ENCODE data around the gene IFNL3.
"Not testable (repeated sequence)": the region's sequence is repeated elsewhere in the genome, so short reads cannot be mapped to it uniquely, and the experiment has no call there.

IFNL3 gene

DNA sequence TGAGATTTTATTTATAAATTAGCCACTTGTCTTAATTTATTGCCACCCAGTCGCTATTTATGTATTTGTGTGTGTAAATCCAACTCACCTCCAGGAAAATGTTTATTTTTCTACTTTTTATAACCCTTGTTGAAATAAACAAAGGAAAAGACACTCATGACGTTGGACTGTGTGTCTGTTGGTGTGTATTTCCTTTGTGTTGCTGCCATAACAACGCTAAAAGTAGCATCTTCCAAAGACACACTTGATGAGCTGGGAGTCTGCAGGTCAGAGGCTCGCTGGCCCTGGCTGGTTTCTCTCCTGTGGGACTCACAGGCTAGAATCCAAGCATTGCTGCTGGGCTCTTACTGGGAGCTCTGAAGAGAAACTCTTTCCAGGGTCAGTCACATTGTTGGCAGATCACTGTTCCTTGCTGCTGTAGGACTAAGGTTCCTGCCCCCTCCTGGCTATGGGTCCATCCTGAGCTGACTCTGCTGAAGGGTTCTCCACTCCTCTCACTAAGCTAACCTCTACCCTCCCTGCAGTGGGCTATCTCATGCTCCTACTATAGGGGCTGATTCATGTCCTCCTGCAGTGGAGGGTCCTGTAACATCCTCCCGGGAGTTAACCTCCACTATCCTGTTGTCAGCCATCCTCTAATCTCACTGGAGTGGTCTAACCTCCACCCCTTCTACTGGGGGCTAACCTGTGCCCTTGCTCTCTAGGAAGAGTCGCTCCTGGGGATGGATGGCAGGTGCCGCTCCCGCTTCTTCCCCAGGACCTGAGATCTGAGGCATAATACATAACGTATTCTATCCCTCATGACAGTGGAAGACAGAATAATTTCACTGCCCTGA lies 25.4 kb upstream of the IFNL3 start:
- H3K27ac ChIP-seq: no peak overlapping the region
- TF ChIP-seq, protein P1, sequence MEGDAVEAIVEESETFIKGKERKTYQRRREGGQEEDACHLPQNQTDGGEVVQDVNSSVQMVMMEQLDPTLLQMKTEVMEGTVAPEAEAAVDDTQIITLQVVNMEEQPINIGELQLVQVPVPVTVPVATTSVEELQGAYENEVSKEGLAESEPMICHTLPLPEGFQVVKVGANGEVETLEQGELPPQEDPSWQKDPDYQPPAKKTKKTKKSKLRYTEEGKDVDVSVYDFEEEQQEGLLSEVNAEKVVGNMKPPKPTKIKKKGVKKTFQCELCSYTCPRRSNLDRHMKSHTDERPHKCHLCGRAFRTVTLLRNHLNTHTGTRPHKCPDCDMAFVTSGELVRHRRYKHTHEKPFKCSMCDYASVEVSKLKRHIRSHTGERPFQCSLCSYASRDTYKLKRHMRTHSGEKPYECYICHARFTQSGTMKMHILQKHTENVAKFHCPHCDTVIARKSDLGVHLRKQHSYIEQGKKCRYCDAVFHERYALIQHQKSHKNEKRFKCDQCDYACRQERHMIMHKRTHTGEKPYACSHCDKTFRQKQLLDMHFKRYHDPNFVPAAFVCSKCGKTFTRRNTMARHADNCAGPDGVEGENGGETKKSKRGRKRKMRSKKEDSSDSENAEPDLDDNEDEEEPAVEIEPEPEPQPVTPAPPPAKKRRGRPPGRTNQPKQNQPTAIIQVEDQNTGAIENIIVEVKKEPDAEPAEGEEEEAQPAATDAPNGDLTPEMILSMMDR (conservative IDR thresholded peaks at IDR 0.05): no peak
- TF ChIP-seq ZFX (IDR thresholded peaks at IDR 0.05): no peak

DNA sequence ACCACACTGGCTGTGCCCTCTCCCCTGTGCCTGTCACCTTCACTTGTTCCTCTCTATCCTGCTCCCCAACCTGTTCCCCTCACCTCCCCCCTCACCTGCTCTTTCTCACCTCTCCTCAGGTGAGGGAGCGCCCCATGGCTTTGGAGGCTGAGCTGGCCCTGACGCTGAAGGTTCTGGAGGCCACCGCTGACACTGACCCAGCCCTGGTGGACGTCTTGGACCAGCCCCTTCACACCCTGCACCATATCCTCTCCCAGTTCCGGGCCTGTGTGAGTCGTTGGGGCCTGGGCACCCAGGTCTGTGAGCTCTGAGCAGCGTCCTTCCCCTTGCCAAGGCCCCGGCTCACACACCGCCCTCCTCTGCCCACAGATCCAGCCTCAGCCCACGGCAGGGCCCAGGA lies 24.6 kb upstream of the IFNL3 start:
- H3K27ac ChIP-seq: not testable (repeated sequence)

DNA sequence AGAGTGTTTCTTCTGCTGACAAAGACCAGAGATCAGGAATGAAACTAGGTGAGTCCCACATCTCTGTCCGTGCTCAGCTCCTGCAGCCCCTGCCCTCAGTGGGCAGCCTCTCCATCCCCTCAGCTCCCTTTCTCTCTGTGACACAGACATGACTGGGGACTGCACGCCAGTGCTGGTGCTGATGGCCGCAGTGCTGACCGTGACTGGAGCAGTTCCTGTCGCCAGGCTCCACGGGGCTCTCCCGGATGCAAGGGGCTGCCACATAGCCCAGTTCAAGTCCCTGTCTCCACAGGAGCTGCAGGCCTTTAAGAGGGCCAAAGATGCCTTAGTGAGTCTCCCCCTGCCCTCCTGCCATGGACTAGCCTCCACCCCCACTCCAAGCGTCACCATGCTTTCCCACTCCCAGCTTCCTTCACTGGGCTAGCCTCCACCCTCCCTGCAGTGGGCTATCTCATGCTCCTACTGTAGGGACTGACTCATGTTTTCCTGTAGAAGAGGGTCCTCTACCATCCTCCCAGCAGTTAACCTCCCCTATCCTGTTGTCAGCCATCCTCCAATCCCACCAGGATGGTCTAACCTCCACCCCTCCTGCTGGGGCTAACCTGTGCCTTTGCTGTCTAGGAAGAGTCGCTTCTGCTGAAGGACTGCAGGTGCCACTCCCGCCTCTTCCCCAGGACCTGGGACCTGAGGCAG lies 23.9 kb upstream of the IFNL3 start:
- H3K27ac ChIP-seq: not testable (repeated sequence)

DNA sequence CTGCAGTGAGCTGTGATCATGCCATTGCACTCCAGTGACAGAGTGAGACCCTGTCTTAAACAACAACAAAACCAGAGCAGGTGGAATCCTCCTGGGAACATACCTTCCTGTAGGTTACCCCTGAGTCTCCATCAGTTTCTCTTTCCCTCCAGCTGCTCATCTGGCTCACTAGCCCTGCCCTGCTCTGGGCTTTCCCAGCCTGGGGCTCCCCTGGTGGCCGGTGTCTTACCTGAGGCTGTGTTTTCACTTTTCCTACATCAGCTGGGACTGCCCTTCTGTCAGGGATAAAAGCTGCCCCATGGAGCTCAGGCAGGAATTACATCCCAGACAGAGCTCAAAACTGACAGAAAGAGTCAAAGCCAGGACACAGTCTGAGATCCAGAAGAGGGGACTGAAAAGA lies 23.3 kb upstream of the IFNL3 start, which contains the start of gene IFNL2:
Gene IFNL2 (plus strand): TSS at position 312 of the 400 bp plus-strand sequence. CDS start 173 bp downstream, outside the sequence.
- H3K27ac ChIP-seq: not testable (repeated sequence)

DNA sequence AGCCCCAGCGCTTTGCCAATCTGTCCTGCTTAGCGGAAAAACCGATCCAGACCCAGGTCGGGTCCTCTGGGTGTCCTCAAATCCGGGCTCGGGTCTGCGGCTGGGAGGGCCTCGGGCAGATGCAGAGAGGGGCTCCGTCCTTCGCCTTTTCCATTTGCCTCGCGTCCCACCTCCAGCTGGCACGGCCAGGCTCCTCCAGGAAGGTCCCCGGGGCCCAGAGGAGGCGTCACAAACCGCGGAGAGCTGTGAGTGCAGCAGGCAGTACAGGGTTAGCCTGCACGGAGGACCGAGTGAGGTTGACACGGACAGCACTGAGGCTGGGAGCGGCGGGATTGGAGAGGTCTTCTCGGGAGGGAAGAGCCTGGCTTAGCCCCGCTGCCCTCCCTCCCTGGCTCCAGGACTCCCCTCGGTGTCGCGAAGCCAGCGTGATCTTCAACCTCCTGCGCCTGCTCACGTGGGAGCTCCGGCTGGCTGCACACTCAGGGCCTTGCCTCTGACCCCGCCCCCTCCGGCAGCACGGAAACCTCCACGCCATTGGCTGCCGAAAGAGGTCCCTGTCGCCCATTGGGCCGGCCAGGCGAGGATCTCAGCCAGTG lies 20.6 kb upstream of the IFNL3 start:
- H3K27ac ChIP-seq: no peak overlapping the region
- TF ChIP-seq, protein P1 (conservative IDR thresholded peaks at IDR 0.05): no peak
- TF ChIP-seq ZFX (IDR thresholded peaks at IDR 0.05): no peak

DNA sequence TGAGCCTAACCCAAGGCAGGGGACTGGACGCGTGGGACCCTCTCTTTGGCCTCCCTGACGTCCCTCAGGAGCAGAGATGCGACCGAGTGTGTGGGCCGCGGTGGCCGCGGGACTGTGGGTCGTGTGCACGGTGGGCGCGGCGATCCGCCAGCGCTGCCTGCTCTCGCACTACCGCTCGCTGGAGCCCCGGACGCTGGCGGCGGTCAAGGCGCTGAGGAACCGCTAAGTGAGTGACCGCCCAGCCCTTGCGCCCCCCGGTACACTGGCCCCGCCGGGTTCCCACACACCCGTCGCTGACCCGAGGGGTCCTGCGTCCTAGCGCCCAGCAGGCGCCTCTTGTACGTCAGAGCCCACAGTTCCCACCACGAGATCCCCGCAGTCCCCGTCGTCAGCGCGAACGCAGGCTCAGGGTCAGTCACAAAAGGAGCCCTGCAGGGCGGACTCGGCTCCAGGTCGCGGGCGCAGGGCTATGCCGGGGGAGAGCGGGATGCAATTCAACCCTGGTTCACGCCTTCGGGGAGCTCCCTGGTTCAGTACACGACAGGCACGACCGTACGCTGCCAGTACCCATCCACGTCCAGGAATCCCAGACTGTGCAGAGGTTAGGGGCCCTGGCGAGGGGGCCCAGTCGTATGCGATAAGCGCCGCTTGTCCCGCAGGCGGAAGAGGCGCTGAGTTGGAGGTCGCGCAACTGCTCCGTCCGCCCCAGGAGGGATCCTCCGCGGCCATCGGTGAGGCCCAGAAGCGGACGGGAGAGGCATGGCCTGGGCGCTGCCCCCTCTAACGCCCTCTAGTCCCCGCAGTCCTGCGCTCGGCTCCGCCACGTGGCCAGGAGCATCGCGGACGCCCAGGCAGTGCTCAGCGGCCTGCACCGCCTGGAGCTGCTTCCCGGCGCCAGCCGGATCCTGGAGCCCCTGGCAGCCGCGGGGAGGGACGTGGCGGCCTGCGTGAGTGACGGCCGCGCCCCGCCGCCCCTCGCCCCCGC lies 19.8 kb upstream of the IFNL3 start:
- no peak for TF ChIP-seq ZFX (IDR thresholded peaks at IDR 0.05)
- TF ChIP-seq, protein P1 (conservative IDR thresholded peaks at IDR 0.05): no peak
- no peak overlapping the region for H3K27ac ChIP-seq

DNA sequence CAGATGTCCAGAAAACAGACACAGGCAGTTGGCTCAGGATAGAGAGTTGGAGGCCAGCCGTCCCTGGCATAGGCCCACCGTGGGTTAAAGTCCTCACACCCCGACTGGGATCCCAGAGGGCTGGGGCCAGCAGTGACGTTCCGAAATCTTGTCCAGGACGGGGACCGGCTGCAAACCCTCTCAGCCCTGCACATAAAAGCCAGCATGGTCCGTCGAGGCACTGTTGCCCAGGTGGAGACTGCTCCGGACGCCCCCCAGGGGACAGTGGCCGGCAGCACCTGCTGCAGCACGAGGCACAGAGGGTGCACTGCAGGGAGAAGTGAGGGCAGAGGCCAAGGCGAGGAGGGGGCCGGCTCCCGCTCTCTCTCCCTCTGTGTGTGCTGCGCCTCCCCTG lies 19.1 kb upstream of the IFNL3 start:
- no peak overlapping the region for H3K27ac ChIP-seq
- no peak for TF ChIP-seq ZFX (IDR thresholded peaks at IDR 0.05)
- TF ChIP-seq, protein P1 (conservative IDR thresholded peaks at IDR 0.05): no peak

DNA sequence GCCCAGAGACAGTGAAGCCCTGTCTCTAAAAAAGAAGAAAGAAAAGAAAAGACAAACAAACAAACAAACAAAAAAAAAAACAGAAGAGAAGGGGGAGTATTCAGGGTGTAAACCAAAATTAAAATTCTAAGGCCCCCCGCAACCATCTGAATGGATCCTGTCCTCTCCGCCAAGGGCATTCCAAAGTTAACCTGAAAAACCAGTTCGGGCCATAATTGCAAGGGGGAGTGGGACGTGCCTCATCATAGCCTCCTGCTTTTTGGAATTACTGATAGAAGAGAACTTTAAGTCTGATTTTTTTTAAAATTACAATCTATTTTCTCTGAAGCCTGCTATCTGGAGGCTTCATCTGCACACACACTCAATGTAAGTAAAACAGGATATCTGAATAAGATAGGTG lies 17.7 kb upstream of the IFNL3 start:
- TF ChIP-seq, protein P1 (conservative IDR thresholded peaks at IDR 0.05): no peak
- no peak for TF ChIP-seq ZFX (IDR thresholded peaks at IDR 0.05)
- H3K27ac ChIP-seq: no peak overlapping the region

Data from C4-2B (cell line).